IMR-90 (cell line): ENCODE results near the gene CFAP299.

ENCODE experiments used
- CEBPB ChIP-seq: IDR thresholded peaks from 2 replicates; pipeline ENCODE4 v1.6.1; 2012; ENCODE audit warnings: low read depth, low read length, improper control_type of control experiment
- CTCF ChIP-seq: conservative IDR thresholded peaks from 2 replicates; pipeline ENCODE4 v1.5.1; 2012; ENCODE audit warnings: mild to moderate bottlenecking, low read depth, low read length, improper control_type of control experiment
- FOS ChIP-seq: fragments of 150-350 bp; IDR thresholded peaks from 2 replicates; pipeline ENCODE4 v1.6.1; 2016; ENCODE audit warnings: low read depth, low read length
- MAFK ChIP-seq: IDR thresholded peaks from 2 replicates; pipeline ENCODE4 v1.6.1; 2012; ENCODE audit warnings: low read depth, low read length, improper control_type of control experiment
- MAZ ChIP-seq: IDR thresholded peaks from 2 replicates; pipeline ENCODE4 v1.6.1; 2012; ENCODE audit warnings: low read depth, mild to moderate bottlenecking, low read length, improper control_type of control experiment, moderate library complexity, borderline replicate concordance
- MXI1 ChIP-seq: IDR thresholded peaks from 2 replicates; pipeline ENCODE4 v1.6.1; 2012; ENCODE audit warnings: low read depth, mild to moderate bottlenecking, low read length, moderate library complexity, borderline replicate concordance
- POLR2A ChIP-seq: IDR thresholded peaks from 2 replicates; pipeline ENCODE4 v1.6.1; 2012; ENCODE audit warnings: mild to moderate bottlenecking, low read depth, low read length
- RAD21 ChIP-seq: IDR thresholded peaks from 2 replicates; pipeline ENCODE4 v1.6.1; 2012; ENCODE audit warnings: low read length, improper control_type of control experiment
- SMC3 ChIP-seq: fragments of 150-350 bp; IDR thresholded peaks from 2 replicates; pipeline ENCODE4 v1.6.1; 2016; ENCODE audit warnings: low read depth, mild to moderate bottlenecking, antibody characterized with exemption, low read length, moderate library complexity
- USF2 ChIP-seq: fragments of 150-350 bp; IDR thresholded peaks from 2 replicates; pipeline ENCODE4 v1.6.1; 2017; ENCODE audit warnings: mild to moderate bottlenecking, antibody characterized with exemption, low read length, low read depth

GRCh38 chr4:80592950-80593349 lies 257.4 kb downstream of the CFAP299 start:
- TF ChIP-seq RAD21 (no peak), POLR2A (no peak), MXI1 (no peak), CTCF (no peak), MAZ (no peak), MAFK (no peak), FOS (no peak), USF2 (no peak), CEBPB (no peak), SMC3 (no peak)
